ENCODE data around the gene PTPRT. TPM values are rescaled to one million over a fixed set of nuclear protein-coding genes. Genes with fewer than 3 reads are reported as not detected.

PTPRT gene
- total and polyA plus RNA-seq, 2 of the 13 experiments (the other 11 are each of a cell fraction or from before 2014, with no cell fraction given) = under 0.01 to 0.09 TPM

DNA sequence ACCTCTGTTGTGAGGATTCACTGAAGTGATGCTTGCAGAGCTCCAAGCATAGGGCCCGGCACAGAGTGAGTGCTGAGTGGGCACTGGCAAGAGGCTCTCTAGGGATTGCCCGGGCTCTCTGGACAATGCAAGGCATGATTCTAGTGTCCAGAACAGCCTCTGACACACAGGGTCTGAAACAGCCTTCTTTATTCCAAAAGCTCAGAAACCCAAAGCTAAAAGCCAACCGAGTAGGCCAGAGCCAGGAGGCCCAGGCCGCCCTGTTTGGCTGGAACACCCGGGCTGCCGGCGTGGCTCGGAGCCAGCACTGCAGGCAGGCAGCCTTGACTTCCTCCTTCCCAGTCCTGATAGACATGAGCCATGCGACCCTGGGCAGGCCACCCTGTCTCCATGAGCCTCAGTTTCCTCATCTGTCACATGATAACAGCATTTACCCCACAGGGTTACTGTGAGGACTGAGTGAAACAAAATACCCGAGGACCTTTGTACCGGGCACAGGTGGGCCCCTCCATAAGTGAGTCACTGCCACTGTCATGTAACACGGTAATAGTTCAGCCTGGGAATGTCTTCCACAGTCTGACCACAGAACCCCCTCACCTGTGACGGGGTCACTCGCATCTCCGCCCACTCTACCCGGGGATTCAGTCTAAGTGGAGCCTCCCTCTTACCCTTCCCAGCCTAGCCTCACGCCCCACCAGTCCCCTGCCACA is 51.5 kb downstream of the PTPRT start (continued):
- TF ChIP-seq, protein P1, sequence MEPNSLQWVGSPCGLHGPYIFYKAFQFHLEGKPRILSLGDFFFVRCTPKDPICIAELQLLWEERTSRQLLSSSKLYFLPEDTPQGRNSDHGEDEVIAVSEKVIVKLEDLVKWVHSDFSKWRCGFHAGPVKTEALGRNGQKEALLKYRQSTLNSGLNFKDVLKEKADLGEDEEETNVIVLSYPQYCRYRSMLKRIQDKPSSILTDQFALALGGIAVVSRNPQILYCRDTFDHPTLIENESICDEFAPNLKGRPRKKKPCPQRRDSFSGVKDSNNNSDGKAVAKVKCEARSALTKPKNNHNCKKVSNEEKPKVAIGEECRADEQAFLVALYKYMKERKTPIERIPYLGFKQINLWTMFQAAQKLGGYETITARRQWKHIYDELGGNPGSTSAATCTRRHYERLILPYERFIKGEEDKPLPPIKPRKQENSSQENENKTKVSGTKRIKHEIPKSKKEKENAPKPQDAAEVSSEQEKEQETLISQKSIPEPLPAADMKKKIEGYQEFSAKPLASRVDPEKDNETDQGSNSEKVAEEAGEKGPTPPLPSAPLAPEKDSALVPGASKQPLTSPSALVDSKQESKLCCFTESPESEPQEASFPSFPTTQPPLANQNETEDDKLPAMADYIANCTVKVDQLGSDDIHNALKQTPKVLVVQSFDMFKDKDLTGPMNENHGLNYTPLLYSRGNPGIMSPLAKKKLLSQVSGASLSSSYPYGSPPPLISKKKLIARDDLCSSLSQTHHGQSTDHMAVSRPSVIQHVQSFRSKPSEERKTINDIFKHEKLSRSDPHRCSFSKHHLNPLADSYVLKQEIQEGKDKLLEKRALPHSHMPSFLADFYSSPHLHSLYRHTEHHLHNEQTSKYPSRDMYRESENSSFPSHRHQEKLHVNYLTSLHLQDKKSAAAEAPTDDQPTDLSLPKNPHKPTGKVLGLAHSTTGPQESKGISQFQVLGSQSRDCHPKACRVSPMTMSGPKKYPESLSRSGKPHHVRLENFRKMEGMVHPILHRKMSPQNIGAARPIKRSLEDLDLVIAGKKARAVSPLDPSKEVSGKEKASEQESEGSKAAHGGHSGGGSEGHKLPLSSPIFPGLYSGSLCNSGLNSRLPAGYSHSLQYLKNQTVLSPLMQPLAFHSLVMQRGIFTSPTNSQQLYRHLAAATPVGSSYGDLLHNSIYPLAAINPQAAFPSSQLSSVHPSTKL (CRISPR knock-in tag; IDR thresholded peaks at IDR 0.05) = 0 out of 2 replicates have a peak, but pooled peaks have one; percentile 16
- TF ChIP-seq ZNF552 (CRISPR knock-in tag; IDR thresholded peaks at IDR 0.05; ENCODE audit: borderline replicate concordance) = no peak
- TF ChIP-seq, protein P2, sequence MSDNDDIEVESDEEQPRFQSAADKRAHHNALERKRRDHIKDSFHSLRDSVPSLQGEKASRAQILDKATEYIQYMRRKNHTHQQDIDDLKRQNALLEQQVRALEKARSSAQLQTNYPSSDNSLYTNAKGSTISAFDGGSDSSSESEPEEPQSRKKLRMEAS (IDR thresholded peaks at IDR 0.05) = no peak
- no peak for TF ChIP-seq ZNF205 (CRISPR knock-in tag; IDR thresholded peaks at IDR 0.05)
- TF ChIP-seq ZNF746 (CRISPR knock-in tag; IDR thresholded peaks at IDR 0.05) = no peak
- TF ChIP-seq, protein P3, sequence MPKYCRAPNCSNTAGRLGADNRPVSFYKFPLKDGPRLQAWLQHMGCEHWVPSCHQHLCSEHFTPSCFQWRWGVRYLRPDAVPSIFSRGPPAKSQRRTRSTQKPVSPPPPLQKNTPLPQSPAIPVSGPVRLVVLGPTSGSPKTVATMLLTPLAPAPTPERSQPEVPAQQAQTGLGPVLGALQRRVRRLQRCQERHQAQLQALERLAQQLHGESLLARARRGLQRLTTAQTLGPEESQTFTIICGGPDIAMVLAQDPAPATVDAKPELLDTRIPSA (CRISPR knock-in tag; IDR thresholded peaks at IDR 0.05; ENCODE audit: borderline replicate concordance) = no peak
- TF ChIP-seq ZNF761 (CRISPR knock-in tag; conservative IDR thresholded peaks at IDR 0.05) = no peak
- TF ChIP-seq ZNF672 (CRISPR knock-in tag; IDR thresholded peaks at IDR 0.05) = no peak
- TF ChIP-seq SAP130 (CRISPR knock-in tag; IDR thresholded peaks at IDR 0.05; ENCODE audit: low read depth) = no peak
- TF ChIP-seq, protein P4, sequence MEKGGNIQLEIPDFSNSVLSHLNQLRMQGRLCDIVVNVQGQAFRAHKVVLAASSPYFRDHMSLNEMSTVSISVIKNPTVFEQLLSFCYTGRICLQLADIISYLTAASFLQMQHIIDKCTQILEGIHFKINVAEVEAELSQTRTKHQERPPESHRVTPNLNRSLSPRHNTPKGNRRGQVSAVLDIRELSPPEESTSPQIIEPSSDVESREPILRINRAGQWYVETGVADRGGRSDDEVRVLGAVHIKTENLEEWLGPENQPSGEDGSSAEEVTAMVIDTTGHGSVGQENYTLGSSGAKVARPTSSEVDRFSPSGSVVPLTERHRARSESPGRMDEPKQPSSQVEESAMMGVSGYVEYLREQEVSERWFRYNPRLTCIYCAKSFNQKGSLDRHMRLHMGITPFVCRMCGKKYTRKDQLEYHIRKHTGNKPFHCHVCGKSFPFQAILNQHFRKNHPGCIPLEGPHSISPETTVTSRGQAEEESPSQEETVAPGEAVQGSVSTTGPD (CRISPR knock-in tag; IDR thresholded peaks at IDR 0.05) = no peak
- no peak; the same call in 1 of the 2 replicates for TF ChIP-seq ZNF768 (CRISPR knock-in tag; IDR thresholded peaks at IDR 0.05)
- no peak for TF ChIP-seq NCOR1 (IDR thresholded peaks at IDR 0.05; ENCODE audit: borderline replicate concordance, low read length)
- TF ChIP-seq, protein P5, sequence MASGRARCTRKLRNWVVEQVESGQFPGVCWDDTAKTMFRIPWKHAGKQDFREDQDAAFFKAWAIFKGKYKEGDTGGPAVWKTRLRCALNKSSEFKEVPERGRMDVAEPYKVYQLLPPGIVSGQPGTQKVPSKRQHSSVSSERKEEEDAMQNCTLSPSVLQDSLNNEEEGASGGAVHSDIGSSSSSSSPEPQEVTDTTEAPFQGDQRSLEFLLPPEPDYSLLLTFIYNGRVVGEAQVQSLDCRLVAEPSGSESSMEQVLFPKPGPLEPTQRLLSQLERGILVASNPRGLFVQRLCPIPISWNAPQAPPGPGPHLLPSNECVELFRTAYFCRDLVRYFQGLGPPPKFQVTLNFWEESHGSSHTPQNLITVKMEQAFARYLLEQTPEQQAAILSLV (CRISPR knock-in tag; IDR thresholded peaks at IDR 0.05; ENCODE audit: borderline replicate concordance) = no peak
- no peak for TF ChIP-seq ZNF75D (CRISPR knock-in tag; IDR thresholded peaks at IDR 0.05; ENCODE audit: borderline replicate concordance)
- TF ChIP-seq BRCA1 (CRISPR knock-in tag; IDR thresholded peaks at IDR 0.05) = no peak
- TF ChIP-seq ZNF335 (CRISPR knock-in tag; IDR thresholded peaks at IDR 0.05) = no peak
- TF ChIP-seq FOXA1 (IDR thresholded peaks at IDR 0.05) = no peak
- no peak for TF ChIP-seq FOXA1 (CRISPR knock-in tag; IDR thresholded peaks at IDR 0.05)
- TF ChIP-seq ZFP41 (CRISPR knock-in tag; IDR thresholded peaks at IDR 0.05; ENCODE audit: borderline replicate concordance) = no peak
- TF ChIP-seq RBAK (CRISPR knock-in tag; IDR thresholded peaks at IDR 0.05) = no peak
- TF ChIP-seq HNF4A (CRISPR knock-in tag; IDR thresholded peaks at IDR 0.05) = peak; percentile 54
